ENCODE measurements around the gene MOB3A. TPM values are rescaled to one million over a fixed set of nuclear protein-coding genes. Genes with fewer than 3 reads are reported as not detected.

Gene MOB3A
- total and polyA plus RNA-seq, 2 of the 13 experiments (the other 11 are each of a cell fraction or from before 2014, with no cell fraction given) = 3.5 to 17.8 TPM

DNA sequence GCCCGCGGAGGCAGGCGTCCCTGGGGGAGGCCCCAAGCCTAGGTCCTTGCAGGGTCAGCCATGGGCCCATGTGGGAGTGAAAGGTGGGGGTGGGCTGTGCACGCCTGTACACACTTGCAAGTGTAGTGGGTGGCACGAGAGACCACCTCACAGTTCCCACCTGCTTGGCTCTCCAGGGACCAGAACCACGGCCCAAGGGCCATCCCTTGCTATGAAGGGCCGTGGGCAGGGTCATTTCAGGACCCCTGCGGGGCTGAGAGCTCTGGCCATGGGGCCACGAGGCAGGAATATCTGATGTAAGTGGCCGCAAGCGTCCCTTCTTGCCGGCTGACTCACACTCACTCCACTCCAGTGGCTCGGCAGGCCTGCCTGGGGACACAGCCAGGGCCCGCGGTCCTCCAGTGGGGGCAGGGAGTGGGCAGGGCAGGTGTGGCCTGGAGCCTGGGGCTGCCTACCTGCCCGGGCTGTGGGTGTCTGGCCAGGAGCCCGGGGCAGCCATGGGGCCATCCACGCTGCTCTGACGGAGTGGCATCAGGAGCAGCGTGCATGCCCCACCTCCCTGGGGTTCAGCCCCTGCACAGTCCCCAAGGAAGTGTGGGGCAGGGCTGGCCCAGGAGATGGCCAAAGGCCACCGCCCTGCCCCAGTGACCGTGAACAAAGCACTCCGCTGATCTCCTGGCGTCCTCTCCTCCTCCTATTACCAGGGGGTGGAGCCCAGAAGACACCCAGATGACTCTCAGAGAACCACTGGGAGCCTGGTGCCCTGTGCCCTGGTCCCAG is 36.5 kb downstream of the MOB3A start (continued):
- TF ChIP-seq, protein P1, sequence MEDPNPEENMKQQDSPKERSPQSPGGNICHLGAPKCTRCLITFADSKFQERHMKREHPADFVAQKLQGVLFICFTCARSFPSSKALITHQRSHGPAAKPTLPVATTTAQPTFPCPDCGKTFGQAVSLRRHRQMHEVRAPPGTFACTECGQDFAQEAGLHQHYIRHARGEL (CRISPR knock-in tag; IDR thresholded peaks at IDR 0.05) = no peak
- TF ChIP-seq ZNF678 (CRISPR knock-in tag; IDR thresholded peaks at IDR 0.05) (peak; percentile 60; the same call in 1 of the 2 replicates), ZNF337 (CRISPR knock-in tag; IDR thresholded peaks at IDR 0.05; ENCODE audit: borderline replicate concordance, low read depth) (no peak), ZFYVE20 (CRISPR knock-in tag; IDR thresholded peaks at IDR 0.05; ENCODE audit: borderline replicate concordance, low read depth) (no peak), CHCHD3 (CRISPR knock-in tag; IDR thresholded peaks at IDR 0.05) (no peak), THAP11 (CRISPR knock-in tag; IDR thresholded peaks at IDR 0.05) (peak; percentile 71), CBX2 (IDR thresholded peaks at IDR 0.05; ENCODE audit: low read depth, low read length) (no peak), CBX2 (CRISPR knock-in tag; IDR thresholded peaks at IDR 0.05; ENCODE audit: low read depth) (no peak), NFRKB (IDR thresholded peaks at IDR 0.05) (no peak), MAFF (IDR thresholded peaks at IDR 0.05; ENCODE audit: low read depth, low read length) (no peak), ZNF761 (CRISPR knock-in tag; conservative IDR thresholded peaks at IDR 0.05) (no peak), ZNF207 (IDR thresholded peaks at IDR 0.05; ENCODE audit: borderline replicate concordance) (no peak), TCF12 (IDR thresholded peaks at IDR 0.05) (no peak), TCF12 (CRISPR knock-in tag; IDR thresholded peaks at IDR 0.05) (peak; percentile 66; the same call in 1 of the 2 replicates), ARHGAP35 (CRISPR knock-in tag; IDR thresholded peaks at IDR 0.05; ENCODE audit: borderline replicate concordance) (peak; percentile 76; the same call in 1 of the 2 replicates), ZNF737 (CRISPR knock-in tag; IDR thresholded peaks at IDR 0.05; ENCODE audit: borderline replicate concordance) (no peak), MIXL1 (CRISPR knock-in tag; IDR thresholded peaks at IDR 0.05) (0 out of 2 replicates have a peak, but pooled peaks have one; percentile 33), ZNF12 (CRISPR knock-in tag; IDR thresholded peaks at IDR 0.05) (0 out of 2 replicates have a peak, but pooled peaks have one; percentile 24), BCL6 (CRISPR knock-in tag; IDR thresholded peaks at IDR 0.05) (peak; percentile 40; the same call in 1 of the 2 replicates), HOXD1 (CRISPR knock-in tag; IDR thresholded peaks at IDR 0.05) (peak; percentile 42; the same call in 1 of the 2 replicates), ZNF839 (CRISPR knock-in tag; IDR thresholded peaks at IDR 0.05; ENCODE audit: borderline replicate concordance) (no peak), ZNF235 (CRISPR knock-in tag; IDR thresholded peaks at IDR 0.05; ENCODE audit: borderline replicate concordance) (0 out of 2 replicates have a peak, but pooled peaks have one; percentile 62), TRIM24 (CRISPR knock-in tag; IDR thresholded peaks at IDR 0.05) (no peak), CEBPG (CRISPR knock-in tag; IDR thresholded peaks at IDR 0.05) (peak; percentile 77), GFI1 (CRISPR knock-in tag; IDR thresholded peaks at IDR 0.05; ENCODE audit: borderline replicate concordance) (no peak), SMARCE1 (IDR thresholded peaks at IDR 0.05; ENCODE audit: borderline replicate concordance) (no peak), NFKBIZ (CRISPR knock-in tag; IDR thresholded peaks at IDR 0.05) (peak; percentile 9; the same call in 1 of the 2 replicates), SP140L (CRISPR knock-in tag; IDR thresholded peaks at IDR 0.05; ENCODE audit: borderline replicate concordance) (peak; percentile 67; the same call in 1 of the 2 replicates), RARG (CRISPR knock-in tag; IDR thresholded peaks at IDR 0.05; ENCODE audit: low read depth) (no peak; the same call in 1 of the 2 replicates)
- TF ChIP-seq, protein P2, sequence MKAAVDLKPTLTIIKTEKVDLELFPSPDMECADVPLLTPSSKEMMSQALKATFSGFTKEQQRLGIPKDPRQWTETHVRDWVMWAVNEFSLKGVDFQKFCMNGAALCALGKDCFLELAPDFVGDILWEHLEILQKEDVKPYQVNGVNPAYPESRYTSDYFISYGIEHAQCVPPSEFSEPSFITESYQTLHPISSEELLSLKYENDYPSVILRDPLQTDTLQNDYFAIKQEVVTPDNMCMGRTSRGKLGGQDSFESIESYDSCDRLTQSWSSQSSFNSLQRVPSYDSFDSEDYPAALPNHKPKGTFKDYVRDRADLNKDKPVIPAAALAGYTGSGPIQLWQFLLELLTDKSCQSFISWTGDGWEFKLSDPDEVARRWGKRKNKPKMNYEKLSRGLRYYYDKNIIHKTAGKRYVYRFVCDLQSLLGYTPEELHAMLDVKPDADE (CRISPR knock-in tag; IDR thresholded peaks at IDR 0.05) = no peak

Data from HepG2 (cell line).